HCT116 (cell line): ENCODE measurements around the gene CHST15. TPM values are rescaled to one million over a fixed set of nuclear protein-coding genes. Genes with fewer than 3 reads are reported as not detected.

Experiments
- ATAC-seq: fragments of 200-7000 bp; cut with Tn5 transposase; 2 replicates; pipeline ENCODE4 v1.9.1; 2020; ENCODE audit warnings: mild to moderate bottlenecking, moderate library complexity
- BruUV-seq: library from RNA; stranded (reverse); fragments of 400-500 nt; replicated peaks from 2 replicates; lab custom pipeline; 2021; lab: Mats Ljungman, UMichigan
- CTCF ChIA-PET: fragments of 300-600 bp; sonication (Branson Sonifier 250); formaldehyde crosslinking; loops from one replicate; lab custom pipeline; 2021; ENCODE audit warnings: antibody characterized with exemption; lab: Charles Lee
- POLR2A ChIA-PET: fragments of 300-600, 350-600 bp; sonication (Branson Sonifier 250); formaldehyde crosslinking; loops from one replicate; lab custom pipeline; 2021; ENCODE audit warnings: antibody characterized with exemption; lab: Charles Lee
- RAD21 ChIA-PET, 2 experiments: fragments of 300-600 bp; sonication (Branson Sonifier 250); formaldehyde crosslinking; loops; one replicate each; lab custom pipeline; 2023; ENCODE audit warnings: low total read pairs in 2 of 2; ENCODE audit not compliant: uncharacterized antibody in 2 of 2, unreplicated experiment in 2 of 2, low non-redundant PET in 1 of 2; lab: Charles Lee
- DNase-seq: peaks from one replicate; pipeline ENCODE4 v3.0.0-alpha.2; 2010; ENCODE audit warnings: low read depth, low spot score
- H2AFZ ChIP-seq: fragments of 200-600 bp; shearing (Covaris generic), sonication (generic); 2 replicates; pipeline ENCODE4 v1.6.1; 2017; ENCODE audit warnings: low read depth, mixed run types, mixed read lengths, antibody characterized with exemption, low read length; ENCODE audit not compliant: poor library complexity, severe bottlenecking
- H3K27ac ChIP-seq: 2 replicates; pipeline ENCODE4 v1.5.1; 2012; ENCODE audit warnings: low read depth, low read length
- H3K27me3 ChIP-seq: fragments of 200-600 bp; sonication (generic); 2 replicates; pipeline ENCODE4 v1.6.1; 2016; ENCODE audit warnings: mixed run types, low read length, mixed read lengths; ENCODE audit not compliant: insufficient read depth
- H3K36me3 ChIP-seq, 2 experiments: fragments of 200-500 bp in 1 of 2; fragments of 200-600 bp in 1 of 2; sonication (Bioruptor generic) in 1 of 2; sonication (generic) in 1 of 2; 2 replicates each; pipeline versions ENCODE4 v1.5.1 to v1.6.1; 2014 to 2016; ENCODE audit warnings: low read length in 2 of 2, inconsistent platforms in 1 of 2, mixed read lengths in 1 of 2, mixed run types in 1 of 2; ENCODE audit not compliant: insufficient read depth in 2 of 2, control insufficient read depth in 1 of 2
- H3K4me1 ChIP-seq, 2 experiments: fragments of 200-600 bp in 1 of 2; sonication (generic) in 1 of 2; 2 replicates each; pipeline versions ENCODE4 v1.5.1 to v1.6.1; 2012 to 2017; ENCODE audit warnings: low read length in 2 of 2, inconsistent platforms in 1 of 2, mild to moderate bottlenecking in 1 of 2, mixed read lengths in 1 of 2, mixed run types in 1 of 2, moderate library complexity in 1 of 2; ENCODE audit not compliant: insufficient read depth in 2 of 2, control insufficient read depth in 1 of 2
- H3K4me2 ChIP-seq: fragments of 200-600 bp; sonication (generic); 2 replicates; pipeline ENCODE4 v1.6.1; 2017; ENCODE audit warnings: mixed run types, low read length, mixed read lengths
- H3K4me3 ChIP-seq, 2 experiments: fragments of 200-600 bp in 1 of 2; sonication (generic) in 1 of 2; replicated peaks in 1 of 2; 2 replicates each; pipeline ENCODE4 v1.5.1; 2011 to 2016; ENCODE audit warnings: low read length in 2 of 2, control low read depth in 1 of 2, low read depth in 1 of 2, mild to moderate bottlenecking in 1 of 2, mixed read lengths in 1 of 2, mixed run types in 1 of 2
- H3K79me2 ChIP-seq: fragments of 200-600 bp; sonication (generic); 2 replicates; pipeline ENCODE4 v1.6.1; 2017; ENCODE audit warnings: mild to moderate bottlenecking, mixed run types, low read length, moderate library complexity, mixed read lengths; ENCODE audit not compliant: insufficient read depth
- H3K9ac ChIP-seq: fragments of 200-600 bp; sonication (generic); 2 replicates; pipeline ENCODE4 v1.6.1; 2016; ENCODE audit warnings: low read length, mixed read lengths
- H3K9me2 ChIP-seq: fragments of 200-600 bp; sonication (generic), shearing (Covaris generic); 2 replicates; pipeline ENCODE4 v1.6.1; 2017; ENCODE audit warnings: mixed run types, mild to moderate bottlenecking, moderate library complexity; ENCODE audit not compliant: insufficient read depth
- H3K9me3 ChIP-seq, 2 experiments: fragments of 200-500 bp in 1 of 2; fragments of 200-600 bp in 1 of 2; sonication (Bioruptor generic) in 1 of 2; sonication (generic) in 1 of 2; 2 replicates each; pipeline ENCODE4 v1.6.1; 2014 to 2017; ENCODE audit warnings: low read length in 2 of 2, mixed read lengths in 2 of 2, inconsistent platforms in 1 of 2, low read depth in 1 of 2, mild to moderate bottlenecking in 1 of 2, mixed run types in 1 of 2, moderate library complexity in 1 of 2; ENCODE audit not compliant: control insufficient read depth in 1 of 2, insufficient read depth in 1 of 2
- H4K20me1 ChIP-seq: fragments of 200-600 bp; sonication (generic), shearing (Covaris generic); 2 replicates; pipeline ENCODE4 v1.6.1; 2017; ENCODE audit warnings: mixed run types, mild to moderate bottlenecking, moderate library complexity; ENCODE audit not compliant: insufficient read depth
- CBX3 ChIP-seq: IDR thresholded peaks from 2 replicates; pipeline ENCODE4 v1.6.1; 2012; ENCODE audit warnings: low read depth
- CEBPB ChIP-seq: IDR thresholded peaks from 2 replicates; pipeline ENCODE4 v1.6.1; 2012; ENCODE audit warnings: low read depth
- EGR1 ChIP-seq: IDR thresholded peaks from 2 replicates; pipeline ENCODE4 v1.6.1; 2012; ENCODE audit warnings: low read depth
- FOSL1 ChIP-seq: IDR thresholded peaks from 2 replicates; pipeline ENCODE4 v1.6.1; 2012; ENCODE audit warnings: low read depth
- POLR2AphosphoS5 ChIP-seq: IDR thresholded peaks from 2 replicates; pipeline ENCODE4 v1.6.1; 2011; ENCODE audit warnings: mild to moderate bottlenecking, low read depth, low read length, moderate library complexity
- RAD21 ChIP-seq: IDR thresholded peaks from 2 replicates; pipeline ENCODE4 v1.6.1; 2012; ENCODE audit warnings: low read depth, mild to moderate bottlenecking
- ZNF274 ChIP-seq: fragments of 200-500 bp; sonication (Bioruptor generic); IDR thresholded peaks from 2 replicates; pipeline ENCODE4 v1.6.1; 2014; ENCODE audit warnings: mild to moderate bottlenecking, low read depth, low read length, inconsistent platforms
- intact Hi-C: fragments of 100-400 bp; cut with micrococcal nuclease; formaldehyde crosslinking; loops from 2 replicates; pipeline ENCODE4 v1.10.0; 2022
- total RNA-seq: library from RNA; stranded (reverse); gene quantifications from one replicate; pipeline ENCODE4 v1.2.1, GENCODE V29; 2021; ENCODE audit not compliant: unreplicated experiment
- TF ChIP-seq, protein P1 (sequence below), 3 experiments: fragments of 200-600 bp in 1 of 3; sonication (generic) in 1 of 3; IDR thresholded peaks in 2 of 3; conservative IDR thresholded peaks in 1 of 3; 2 replicates each; pipeline ENCODE4 v1.5.1; 2012 to 2017; ENCODE audit warnings: low read depth in 2 of 3, low read length in 2 of 3, antibody characterized with exemption in 1 of 3, borderline replicate concordance in 1 of 3, control low read depth in 1 of 3, mild to moderate bottlenecking in 1 of 3, mixed read lengths in 1 of 3, mixed run types in 1 of 3, moderate library complexity in 1 of 3; ENCODE audit not compliant: insufficient read depth in 1 of 3

Gene CHST15
- total RNA-seq, 1 experiment from 2014 or later = 47.2 TPM

DNA sequence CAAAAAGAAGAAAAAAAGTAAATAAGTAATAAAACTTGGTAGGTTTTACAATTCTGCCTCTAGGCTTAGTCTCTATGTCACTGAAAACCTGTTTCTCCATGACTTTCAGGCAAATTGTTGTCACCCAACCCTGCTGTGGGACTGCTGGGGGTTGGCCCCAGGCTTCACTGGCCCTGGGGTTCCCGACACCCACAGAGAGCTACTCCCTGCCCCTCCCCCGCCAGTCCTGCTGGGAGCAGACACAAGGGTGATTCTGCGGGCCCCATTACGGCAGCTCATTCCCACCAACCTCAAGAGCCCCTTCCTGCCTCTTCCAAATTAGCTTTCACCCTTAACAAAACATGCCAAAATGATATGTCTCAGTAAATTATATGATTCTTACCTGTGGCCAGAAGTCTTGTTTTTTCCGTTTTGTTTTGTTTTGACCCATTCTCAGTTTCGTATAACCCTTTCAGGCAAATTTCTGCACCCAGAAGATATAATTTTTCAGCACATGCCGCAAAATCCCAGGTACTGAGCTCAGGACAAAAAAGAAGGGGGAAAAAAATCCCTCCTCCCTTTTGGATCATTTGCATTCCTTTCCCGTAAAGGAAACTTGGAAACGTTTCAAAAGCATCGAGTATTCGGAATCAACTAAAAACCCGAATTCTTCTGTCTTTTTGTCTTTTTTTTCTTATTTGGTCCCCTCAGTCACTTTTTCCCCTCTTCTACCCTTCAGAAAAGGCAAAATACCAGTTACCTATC, 27.8 kb downstream of the CHST15 start:
- Histone ChIP-seq H4K20me1 (0 out of 2 replicates have a peak, but pooled peaks cover 3% of the 10 kb centered on the region), H3K27me3 (no peaks in the 10 kb centered on the region), H3K36me3 (no peaks in the 10 kb centered on the region), H3K79me2 (peaks cover 27% of the 10 kb centered on the region), H2AFZ (no peak overlapping the region), H3K4me1 (peaks cover 0 to 10% of the 10 kb centered on the region in 2 experiments; a peak in 2 of 4 replicates), H3K9ac (no peak overlapping the region), H3K9me3 (no peaks in the 10 kb centered on the region), H3K4me2 (no peak overlapping the region), H3K9me2 (no peaks in the 10 kb centered on the region), H3K4me3 (no peak overlapping the region), H3K27ac (no peak overlapping the region)
- no TSS peak for BruUV-seq
- intact Hi-C loops = no loop called here
- ChIA-PET CTCF (no interaction called here), POLR2A (no interaction called here), RAD21 (no interaction called here)
- DNase-seq (no peak), ATAC-seq (no peak)
- TF ChIP-seq FOSL1 (no peak), ZNF274 (no peak), EGR1 (no peak), CEBPB (no peak), POLR2AphosphoS5 (no peak), CBX3 (no peak), RAD21 (no peak)
- TF ChIP-seq, protein P1, sequence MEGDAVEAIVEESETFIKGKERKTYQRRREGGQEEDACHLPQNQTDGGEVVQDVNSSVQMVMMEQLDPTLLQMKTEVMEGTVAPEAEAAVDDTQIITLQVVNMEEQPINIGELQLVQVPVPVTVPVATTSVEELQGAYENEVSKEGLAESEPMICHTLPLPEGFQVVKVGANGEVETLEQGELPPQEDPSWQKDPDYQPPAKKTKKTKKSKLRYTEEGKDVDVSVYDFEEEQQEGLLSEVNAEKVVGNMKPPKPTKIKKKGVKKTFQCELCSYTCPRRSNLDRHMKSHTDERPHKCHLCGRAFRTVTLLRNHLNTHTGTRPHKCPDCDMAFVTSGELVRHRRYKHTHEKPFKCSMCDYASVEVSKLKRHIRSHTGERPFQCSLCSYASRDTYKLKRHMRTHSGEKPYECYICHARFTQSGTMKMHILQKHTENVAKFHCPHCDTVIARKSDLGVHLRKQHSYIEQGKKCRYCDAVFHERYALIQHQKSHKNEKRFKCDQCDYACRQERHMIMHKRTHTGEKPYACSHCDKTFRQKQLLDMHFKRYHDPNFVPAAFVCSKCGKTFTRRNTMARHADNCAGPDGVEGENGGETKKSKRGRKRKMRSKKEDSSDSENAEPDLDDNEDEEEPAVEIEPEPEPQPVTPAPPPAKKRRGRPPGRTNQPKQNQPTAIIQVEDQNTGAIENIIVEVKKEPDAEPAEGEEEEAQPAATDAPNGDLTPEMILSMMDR (IDR thresholded peaks at IDR 0.05 in 2 of 3, conservative IDR thresholded peaks at IDR 0.05 in 1 of 3; ENCODE audit: borderline replicate concordance in 1 of 3, insufficient read depth in 1 of 3, low read depth in 2 of 3, low read length in 2 of 3) = no peak
